Lower leg skin (tissue), 4 donors: ENCODE measurements around the gene RAB11FIP4. TPM values are rescaled to one million over a fixed set of nuclear protein-coding genes. Genes with fewer than 3 reads are reported as not detected.

Source experiments
- DNase-seq, 2 donors: peaks; one replicate each; pipeline ENCODE4 v3.0.0-alpha.2; 2019; ENCODE audit warnings: low spot score in 2 of 2
- H3K4me3 ChIP-seq: fragments of 200-600 bp; sonication (generic); 2 replicates; pipeline ENCODE4 v1.5.1; 2017; ENCODE audit warnings: mild to moderate bottlenecking, low read depth; ENCODE audit not compliant: poor library complexity, severe bottlenecking
- POLR2A ChIP-seq, 2 donors: fragments of 450-650 bp; IDR thresholded peaks; one replicate each; pipeline ENCODE4 v1.6.1; 2016 to 2017; ENCODE audit warnings: antibody characterized with exemption in 2 of 2, mild to moderate bottlenecking in 1 of 2, moderate library complexity in 1 of 2
- WGBS, 2 donors: methylation state at CpG; one replicate each; pipeline ENCODE4 v1.1.5; 2018; 5-methylcytosine and 5-hydroxymethylcytosine counted together
- intact Hi-C: fragments of 100-400 bp; cut with DNase I; formaldehyde crosslinking; loops from one replicate; pipeline ENCODE4 v1.15.0; 2023; ENCODE audit warnings: low total_unique reads
- microRNA counts, 2 donors: library from miRNA; unstranded; fragments of <30 nt; microRNA quantifications; one replicate each; lab custom pipeline; 2016
- microRNA-seq, 2 donors: library from miRNA; unstranded; fragments of <30 nt; microRNA quantifications; one replicate each; pipeline ENCODE4, GENCODE V29; 2016; ENCODE audit warnings: borderline replicate concordance in 2 of 2, borderline number of aligned reads in 1 of 2
- total RNA-seq, 4 donors: library from RNA; depleted of rRNA; stranded (reverse); fragments of >200 nt; gene quantifications; one replicate each; pipeline ENCODE4 v1.1.0, GENCODE V29; 2016
- TF ChIP-seq, protein P1 (sequence below), 3 donors: fragments of 450-650 bp; IDR thresholded peaks; one replicate each; pipeline ENCODE4 v1.5.1; 2016; ENCODE audit warnings: antibody characterized with exemption in 3 of 3, mild to moderate bottlenecking in 3 of 3, moderate library complexity in 2 of 3

RAB11FIP4 gene
- total RNA-seq, 4 donors from 2014 or later = 27.4 to 62.8 (median 34.1) TPM

DNA sequence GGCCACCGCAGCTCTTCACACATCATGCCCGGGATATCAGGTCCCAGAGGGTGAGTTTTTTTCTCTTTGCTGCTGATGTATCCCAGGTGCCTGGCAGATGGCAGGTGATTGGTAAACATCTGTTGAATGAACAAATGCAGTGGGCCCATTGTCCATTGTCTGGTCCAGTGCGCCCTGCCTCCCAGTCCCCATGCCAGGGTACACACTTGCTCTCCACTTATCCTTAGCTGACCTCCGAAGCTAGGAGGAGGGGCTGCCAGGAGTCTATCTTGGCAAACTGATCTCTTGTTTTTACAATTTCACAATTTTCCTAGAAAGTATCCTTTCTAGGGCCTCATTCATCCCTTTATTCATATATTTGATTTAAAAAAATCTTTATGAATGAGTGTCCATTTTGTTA, 196.0 kb downstream of the RAB11FIP4 start:
- TF ChIP-seq POLR2A (IDR thresholded peaks at IDR 0.05) = no peak
- TF ChIP-seq, protein P1, sequence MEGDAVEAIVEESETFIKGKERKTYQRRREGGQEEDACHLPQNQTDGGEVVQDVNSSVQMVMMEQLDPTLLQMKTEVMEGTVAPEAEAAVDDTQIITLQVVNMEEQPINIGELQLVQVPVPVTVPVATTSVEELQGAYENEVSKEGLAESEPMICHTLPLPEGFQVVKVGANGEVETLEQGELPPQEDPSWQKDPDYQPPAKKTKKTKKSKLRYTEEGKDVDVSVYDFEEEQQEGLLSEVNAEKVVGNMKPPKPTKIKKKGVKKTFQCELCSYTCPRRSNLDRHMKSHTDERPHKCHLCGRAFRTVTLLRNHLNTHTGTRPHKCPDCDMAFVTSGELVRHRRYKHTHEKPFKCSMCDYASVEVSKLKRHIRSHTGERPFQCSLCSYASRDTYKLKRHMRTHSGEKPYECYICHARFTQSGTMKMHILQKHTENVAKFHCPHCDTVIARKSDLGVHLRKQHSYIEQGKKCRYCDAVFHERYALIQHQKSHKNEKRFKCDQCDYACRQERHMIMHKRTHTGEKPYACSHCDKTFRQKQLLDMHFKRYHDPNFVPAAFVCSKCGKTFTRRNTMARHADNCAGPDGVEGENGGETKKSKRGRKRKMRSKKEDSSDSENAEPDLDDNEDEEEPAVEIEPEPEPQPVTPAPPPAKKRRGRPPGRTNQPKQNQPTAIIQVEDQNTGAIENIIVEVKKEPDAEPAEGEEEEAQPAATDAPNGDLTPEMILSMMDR (IDR thresholded peaks at IDR 0.05) = no peak
- DNase-seq = no peak
- 80 to 84% methylated on average over 4 of the region's 4 CpGs for WGBS, 2 donors
- H3K4me3 ChIP-seq = no peak overlapping the region
- intact Hi-C loops = no loop called here

MicroRNAs encoded within 50 kb of the gene (microRNA counts, 767-probe panel; counts per million panel counts)
- microRNA hsa-miR-193a-3p (lab: Ali Mortazavi, UCI) = 0 to 358 counts per million in 2 donors
- microRNA hsa-miR-193a-5p (lab: Ali Mortazavi, UCI) = 0 to 358 counts per million in 2 donors

Small RNA genes within 50 kb of the gene (microRNA-seq; reads per million reads assigned to microRNA genes)
- gene MIR193A (770 to 858 reads per million in 2 donors), gene MIR365B (2.7 to 4.0 reads per million in 2 donors), gene MIR4725 (0.68 to 1.1 reads per million in 2 donors)

Other genes with a start within 250 kb of the RAB11FIP4 start
- not detected for gene OMG, start 94.4 kb upstream of the RAB11FIP4 start, total RNA-seq
- gene EVI2B, start 77.6 kb upstream of the RAB11FIP4 start, total RNA-seq = 1 to 10 TPM; 1.2 to 5.0 (median 2.4) TPM
- 1 to 10 TPM; 1.2 to 4.0 (median 2.0) TPM for gene EVI2A, start 70.1 kb upstream of the RAB11FIP4 start, total RNA-seq